Spleen (tissue), 11 donors: ENCODE measurements around the gene EPHB1. TPM values are rescaled to one million over a fixed set of nuclear protein-coding genes. Genes with fewer than 3 reads are reported as not detected.

Source experiments
- DNase-seq: peaks from one replicate; pipeline ENCODE4 v3.0.0-alpha.2; 2020
- H3K27ac ChIP-seq, 8 donors: fragments of 200-600 bp; sonication (generic) in 7 of 8; 1 replicate in 4 of 8; 2 replicates in 4 of 8; pipeline versions ENCODE4 v1.5.0 to v1.8.0; 2016 to 2021; ENCODE audit warnings: inconsistent platforms in 4 of 8, mild to moderate bottlenecking in 4 of 8, moderate library complexity in 1 of 8
- H3K27me3 ChIP-seq, 7 donors: fragments of 200-600 bp; sonication (generic) in 6 of 7; replicated peaks in 1 of 7; 1 replicate in 4 of 7; 2 replicates in 3 of 7; pipeline versions ENCODE4 v1.5.0 to v1.8.0; 2016 to 2021; ENCODE audit warnings: inconsistent platforms in 3 of 7, mild to moderate bottlenecking in 1 of 7
- H3K36me3 ChIP-seq, 6 donors: fragments of 200-600 bp; sonication (generic) in 5 of 6; 1 replicate in 4 of 6; 2 replicates in 2 of 6; pipeline versions ENCODE4 v1.5.0 to v1.8.0; 2016 to 2021; ENCODE audit warnings: inconsistent platforms in 2 of 6
- H3K4me1 ChIP-seq, 6 donors: fragments of 200-600 bp; sonication (generic) in 5 of 6; 1 replicate in 3 of 6; 2 replicates in 3 of 6; pipeline versions ENCODE4 v1.5.0 to v1.8.0; 2016 to 2021; ENCODE audit warnings: inconsistent platforms in 3 of 6
- H3K4me3 ChIP-seq, 8 donors: fragments of 200-600 bp; sonication (generic) in 7 of 8; 1 replicate in 4 of 8; 2 replicates in 4 of 8; pipeline versions ENCODE4 v1.5.0 to v1.8.0; 2016 to 2021; ENCODE audit warnings: inconsistent platforms in 4 of 8, mild to moderate bottlenecking in 4 of 8, moderate library complexity in 2 of 8
- H3K9me3 ChIP-seq, 8 donors: fragments of 200-600 bp; sonication (generic) in 7 of 8; 1 replicate in 4 of 8; 2 replicates in 4 of 8; pipeline versions ENCODE4 v1.5.0 to v1.8.0; 2016 to 2021; ENCODE audit warnings: inconsistent platforms in 4 of 8
- POLR2A ChIP-seq, 3 donors: fragments of 450-650 bp; IDR thresholded peaks; one replicate each; pipeline ENCODE4 v1.5.1; 2017; ENCODE audit warnings: antibody characterized with exemption in 3 of 3, mild to moderate bottlenecking in 1 of 3
- POLR2AphosphoS5 ChIP-seq, 3 donors: sonication (generic); formaldehyde crosslinking; IDR thresholded peaks; one replicate each; pipeline ENCODE4 v1.5.1; 2017; ENCODE audit warnings: antibody characterized with exemption in 3 of 3
- WGBS, 5 donors: extraction: QIAGEN DNeasy Blood & Tissue Kit in 3 of 5; methylation state at CpG; one replicate each; pipeline versions ENCODE4 v1.1.5 to v1.1.7; 2013 to 2018; 5-methylcytosine and 5-hydroxymethylcytosine counted together
- intact Hi-C: fragments of 100-400 bp; cut with DNase I; formaldehyde crosslinking; loops from one replicate; pipeline ENCODE4 v1.15.0; 2023; ENCODE audit warnings: low total_unique reads
- polyA plus RNA-seq, 3 donors: library from polyadenylated mRNA; stranded (reverse); fragments of 200-250 nt; gene quantifications; one replicate each; pipeline ENCODE4 v1.2.1, GENCODE V29; 2013
- total RNA-seq, 7 donors: library from RNA; depleted of rRNA in 3 of 7; stranded (reverse); fragments of >200 nt in 3 of 7; fragmentation: NEBNext Ultra II Directional in 4 of 7; extraction: Animal tissue kit (Norgen Biotek cat#: 25700) in 4 of 7; gene quantifications; one replicate each; pipeline versions ENCODE4 v1.1.0 to v1.2.1, GENCODE V29; 2016 to 2021
- TF ChIP-seq, protein P1 (sequence below), 11 experiments: fragments of 200-600 bp in 7 of 11; fragments of 450-650 bp in 4 of 11; sonication (generic) in 4 of 11; IDR thresholded peaks in 8 of 11; conservative IDR thresholded peaks in 3 of 11; 1 replicate in 7 of 11; 2 replicates in 4 of 11; pipeline versions ENCODE4 v1.4.0 to v1.8.0; 2016 to 2021; ENCODE audit warnings: antibody characterized with exemption in 11 of 11, inconsistent platforms in 4 of 11, mild to moderate bottlenecking in 1 of 11
- donor health status: healthy with polysubstance abuse.
- donor health status: DM: no; HTN: no; CAD: no; lungs with moderate emphysema.
- donor health status: DM: no; HTN: no; CAD: no.
- donor health status: Bipolar disorder and iron deficiency.
- donor health status: healthy.
- donor health status: DM: no; HTN: no; CAD: no.
- donor health status: DM: yes; HTN: yes; CAD: no.

The EPHB1 gene
- total and polyA plus RNA-seq, 10 donors, result 0.20 to 14.0 (median 3.0) TPM

DNA sequence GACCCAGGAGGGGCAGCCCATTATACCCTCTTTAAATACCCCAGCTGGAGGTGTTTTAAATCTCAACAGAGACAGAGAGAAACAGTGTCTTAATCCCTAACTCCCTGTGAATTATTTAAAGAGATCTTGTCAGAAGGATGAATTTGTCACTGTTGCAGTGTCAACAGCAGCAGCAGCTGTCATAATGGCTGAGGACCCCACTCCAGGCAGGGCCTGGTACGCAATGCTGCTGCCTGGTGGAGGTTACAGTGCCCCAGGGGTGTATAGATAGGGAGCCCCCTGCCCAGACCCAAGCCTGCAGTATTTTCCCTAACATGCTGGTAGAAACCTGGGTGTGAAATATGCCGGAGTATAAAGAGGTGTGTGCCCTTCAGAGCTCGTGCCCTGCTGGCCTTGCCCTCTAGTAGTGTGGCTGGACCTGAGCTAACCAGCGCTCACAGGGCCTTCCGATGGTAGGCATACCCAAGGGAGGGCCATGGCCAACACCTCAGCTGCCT is 143.0 kb downstream of the EPHB1 start:
- TF ChIP-seq POLR2AphosphoS5 (IDR thresholded peaks at IDR 0.05) (no peak), POLR2A (IDR thresholded peaks at IDR 0.05) (no peak)
- TF ChIP-seq, protein P1, sequence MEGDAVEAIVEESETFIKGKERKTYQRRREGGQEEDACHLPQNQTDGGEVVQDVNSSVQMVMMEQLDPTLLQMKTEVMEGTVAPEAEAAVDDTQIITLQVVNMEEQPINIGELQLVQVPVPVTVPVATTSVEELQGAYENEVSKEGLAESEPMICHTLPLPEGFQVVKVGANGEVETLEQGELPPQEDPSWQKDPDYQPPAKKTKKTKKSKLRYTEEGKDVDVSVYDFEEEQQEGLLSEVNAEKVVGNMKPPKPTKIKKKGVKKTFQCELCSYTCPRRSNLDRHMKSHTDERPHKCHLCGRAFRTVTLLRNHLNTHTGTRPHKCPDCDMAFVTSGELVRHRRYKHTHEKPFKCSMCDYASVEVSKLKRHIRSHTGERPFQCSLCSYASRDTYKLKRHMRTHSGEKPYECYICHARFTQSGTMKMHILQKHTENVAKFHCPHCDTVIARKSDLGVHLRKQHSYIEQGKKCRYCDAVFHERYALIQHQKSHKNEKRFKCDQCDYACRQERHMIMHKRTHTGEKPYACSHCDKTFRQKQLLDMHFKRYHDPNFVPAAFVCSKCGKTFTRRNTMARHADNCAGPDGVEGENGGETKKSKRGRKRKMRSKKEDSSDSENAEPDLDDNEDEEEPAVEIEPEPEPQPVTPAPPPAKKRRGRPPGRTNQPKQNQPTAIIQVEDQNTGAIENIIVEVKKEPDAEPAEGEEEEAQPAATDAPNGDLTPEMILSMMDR (IDR thresholded peaks at IDR 0.05 in 8 of 11, conservative IDR thresholded peaks at IDR 0.05 in 3 of 11), result no peak
- Histone ChIP-seq H3K27me3 (no peaks in the 10 kb centered on the region), H3K27ac (no peak overlapping the region), H3K36me3 (no peaks in the 10 kb centered on the region), H3K9me3 (no peaks in the 10 kb centered on the region), H3K4me3 (no peak overlapping the region), H3K4me1 (no peaks in the 10 kb centered on the region)
- 86 to 93% (median 89%) methylated on average over 5 of the region's 5 CpGs for WGBS, 5 donors
- intact Hi-C loops, result no loop called here
- DNase-seq, result no peak

DNA sequence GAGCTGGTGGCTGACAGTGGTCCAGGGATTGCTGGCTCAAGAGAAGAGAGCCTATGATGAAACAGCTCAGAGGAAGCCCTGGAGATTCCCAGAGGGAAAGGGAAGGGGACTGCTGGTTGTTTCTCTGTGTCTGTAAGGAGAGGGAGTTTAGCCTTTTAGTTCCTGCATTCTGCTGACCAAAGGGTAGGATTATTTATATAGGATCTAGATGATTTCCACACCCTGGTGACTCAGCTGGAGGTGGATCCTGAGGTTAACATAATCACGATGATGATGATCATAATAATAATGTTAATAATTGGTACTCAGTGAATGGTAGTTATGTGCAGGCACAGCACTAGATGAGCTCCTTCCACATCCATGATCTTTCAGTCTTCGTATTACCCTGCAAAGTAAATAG is 144.9 kb downstream of the EPHB1 start:
- WGBS, 5 donors, result 79 to 93% (median 86%) methylated on average over 2 of the region's 2 CpGs
- Histone ChIP-seq H3K36me3 (no peaks in the 10 kb centered on the region), H3K4me1 (no peaks in the 10 kb centered on the region), H3K4me3 (no peak overlapping the region), H3K27me3 (no peaks in the 10 kb centered on the region), H3K9me3 (no peaks in the 10 kb centered on the region), H3K27ac (no peak overlapping the region)
- intact Hi-C loops, result no loop called here
- DNase-seq, result no peak
- TF ChIP-seq, protein P1 (IDR thresholded peaks at IDR 0.05 in 8 of 11, conservative IDR thresholded peaks at IDR 0.05 in 3 of 11), result no peak
- TF ChIP-seq POLR2A (IDR thresholded peaks at IDR 0.05) (no peak), POLR2AphosphoS5 (IDR thresholded peaks at IDR 0.05) (no peak)

DNA sequence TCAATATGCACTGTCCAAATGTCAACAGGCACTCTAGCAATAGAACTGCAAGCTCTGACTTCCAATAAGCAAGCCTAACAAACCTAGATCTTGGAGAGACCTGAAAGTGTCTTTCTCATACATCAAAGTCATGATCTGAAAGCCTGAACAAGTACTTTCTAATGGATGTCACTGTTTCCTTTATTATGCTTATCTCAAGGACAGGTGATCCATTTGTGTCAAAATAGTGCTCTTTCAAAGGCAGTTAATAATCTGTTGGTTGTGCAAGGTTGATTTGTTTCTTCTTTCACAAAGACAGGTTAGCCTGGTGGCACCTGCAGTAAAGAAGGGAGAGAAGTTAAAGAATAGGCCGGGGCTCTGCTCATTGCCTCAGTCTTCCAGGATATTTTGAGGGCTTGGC is 146.8 kb downstream of the EPHB1 start:
- Histone ChIP-seq H3K9me3 (no peaks in the 10 kb centered on the region), H3K36me3 (no peaks in the 10 kb centered on the region), H3K27me3 (no peaks in the 10 kb centered on the region), H3K4me3 (no peak overlapping the region), H3K27ac (no peak overlapping the region), H3K4me1 (no peaks in the 10 kb centered on the region)
- DNase-seq, result no peak
- 73 to 90% (median 84%) methylated on average over 1 of the region's 1 CpG for WGBS, 5 donors
- no peak for TF ChIP-seq POLR2A (IDR thresholded peaks at IDR 0.05)
- no peak for TF ChIP-seq POLR2AphosphoS5 (IDR thresholded peaks at IDR 0.05)
- TF ChIP-seq, protein P1 (IDR thresholded peaks at IDR 0.05 in 8 of 11, conservative IDR thresholded peaks at IDR 0.05 in 3 of 11), result no peak
- intact Hi-C loops, result no loop called here

DNA sequence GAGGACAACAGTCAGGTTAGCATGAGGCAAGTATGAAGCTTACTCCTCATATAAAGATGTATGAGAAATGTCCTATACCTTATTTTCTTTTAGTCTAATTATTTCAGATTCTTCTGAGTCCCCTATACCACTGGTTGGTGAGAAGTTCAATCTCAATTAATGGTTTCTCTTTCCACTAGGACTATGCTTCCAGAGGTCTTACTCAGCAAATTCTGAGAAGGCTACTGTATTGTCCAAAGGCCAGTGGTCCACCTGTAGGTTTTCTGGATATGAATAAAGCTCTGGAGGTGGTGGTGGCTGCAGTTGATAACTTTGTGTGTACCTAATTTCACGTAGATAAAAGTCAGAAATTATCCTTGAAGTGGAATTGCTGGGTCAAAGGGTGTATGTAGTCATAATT is 149.4 kb downstream of the EPHB1 start:
- 75 to 88% (median 78%) methylated on average over 1 of the region's 1 CpG for WGBS, 5 donors
- Histone ChIP-seq H3K27me3 (no peaks in the 10 kb centered on the region), H3K9me3 (no peaks in the 10 kb centered on the region), H3K4me1 (no peaks in the 10 kb centered on the region), H3K27ac (no peak overlapping the region), H3K4me3 (no peak overlapping the region), H3K36me3 (no peaks in the 10 kb centered on the region)
- intact Hi-C loops, result no loop called here
- TF ChIP-seq, protein P1 (IDR thresholded peaks at IDR 0.05 in 8 of 11, conservative IDR thresholded peaks at IDR 0.05 in 3 of 11), result no peak
- no peak for TF ChIP-seq POLR2A (IDR thresholded peaks at IDR 0.05)
- no peak for TF ChIP-seq POLR2AphosphoS5 (IDR thresholded peaks at IDR 0.05)
- no peak for DNase-seq
